GM12874 (cell line): ENCODE measurements around the gene RPS24.

Source experiments
- CTCF ChIP-seq: IDR thresholded peaks from 2 replicates; pipeline ENCODE4 v1.5.1; 2011; ENCODE audit warnings: low read depth, mild to moderate bottlenecking, control low read depth, low read length, moderate library complexity; ENCODE audit not compliant: insufficient read depth

The RPS24 gene

GRCh38 chr10:78045856-78046255, 12.2 kb downstream of the RPS24 start:
- TF ChIP-seq CTCF: no peak

DNA sequence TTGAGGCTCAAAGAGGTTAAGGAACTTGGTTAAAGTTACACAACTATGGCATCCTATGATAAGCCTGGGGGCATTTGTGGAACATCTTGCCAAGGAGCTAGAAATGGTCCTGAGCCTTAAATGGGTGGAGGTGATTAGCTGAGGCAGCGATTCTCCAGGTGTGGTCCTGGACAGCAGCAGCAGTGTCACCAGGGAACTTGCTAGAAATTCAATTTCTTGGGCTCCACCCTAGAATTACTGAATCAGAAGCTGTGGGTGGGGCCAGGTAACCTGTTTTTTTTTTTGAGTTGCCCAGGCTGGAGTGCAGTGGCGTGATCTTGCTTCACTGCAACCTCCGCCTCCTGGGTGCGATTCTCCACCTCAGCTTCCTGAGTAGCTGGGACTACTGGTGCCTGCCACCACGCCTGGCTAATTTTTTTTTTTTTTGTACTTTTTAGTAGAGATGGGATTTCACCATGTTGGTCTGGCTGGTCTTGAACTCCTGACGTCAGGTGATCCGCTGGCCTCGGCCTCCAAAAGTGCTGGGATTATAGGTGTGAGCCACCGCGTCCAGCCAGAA, 13.1 kb downstream of the RPS24 start:
- TF ChIP-seq CTCF: no peak

- peak; percentile 86 for TF ChIP-seq CTCF
Observed at GRCh38 chr10:78047314-78047891, 13.7 kb downstream of the RPS24 start.

DNA sequence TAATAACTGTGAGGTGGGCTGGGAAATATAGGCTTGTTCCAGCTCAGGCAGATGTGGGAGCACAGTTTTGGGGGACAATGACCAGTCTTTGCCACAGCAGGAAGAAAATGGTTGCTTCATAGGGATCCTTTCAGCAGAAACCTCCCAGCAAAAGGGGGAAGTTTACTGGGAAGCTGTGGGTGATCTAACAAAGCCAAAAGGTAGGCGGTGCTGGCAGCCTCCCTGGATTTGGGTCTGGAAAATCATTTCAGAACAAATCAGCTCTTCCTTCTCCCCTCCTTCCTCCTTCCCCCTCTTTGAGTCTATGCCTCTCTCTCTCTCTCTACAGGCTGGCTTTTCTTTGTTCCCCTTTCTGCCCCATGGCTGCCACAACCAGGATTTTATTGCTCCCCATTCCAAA, 16.2 kb downstream of the RPS24 start:
- TF ChIP-seq CTCF: no peak

- TF ChIP-seq CTCF: no peak
Observed at GRCh38 chr10:78053211-78053868, 19.7 kb downstream of the RPS24 start.

- TF ChIP-seq CTCF: no peak
Observed at GRCh38 chr10:78058562-78058961, 24.9 kb downstream of the RPS24 start.

GRCh38 chr10:78059906-78060702, 26.4 kb downstream of the RPS24 start:
- no peak for TF ChIP-seq CTCF
